Measurements from ENCODE around the gene LRRK1. TPM values are rescaled to one million over a fixed set of nuclear protein-coding genes. Genes with fewer than 3 reads are reported as not detected.

LRRK1 gene
- polyA plus RNA-seq, 1 donor, result 3.0 TPM

- no peak for DNase-seq
Observed at GRCh38 chr15:100909989-100910955, 8.9 kb upstream of the LRRK1 start.

DNA sequence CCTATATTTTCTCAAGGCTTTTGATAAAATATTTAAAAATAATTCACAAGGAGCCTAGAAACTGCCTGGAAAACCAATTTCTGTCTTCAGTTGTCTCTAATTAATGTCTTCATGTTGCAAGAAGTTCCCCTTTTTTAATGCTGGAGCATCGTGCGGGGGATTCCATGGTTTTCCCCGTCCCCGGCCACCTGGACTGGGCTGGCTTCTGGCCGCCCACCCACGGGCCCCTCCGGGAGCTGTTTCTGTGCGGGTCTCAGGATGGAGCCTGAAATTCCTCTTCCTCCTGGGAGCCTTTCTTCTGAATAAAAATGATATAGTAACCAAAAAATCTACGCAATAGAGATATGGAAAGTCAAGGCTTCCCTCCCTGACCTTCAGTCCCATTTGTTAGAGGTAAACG, 8.1 kb upstream of the LRRK1 start:
- no peak for DNase-seq

DNA sequence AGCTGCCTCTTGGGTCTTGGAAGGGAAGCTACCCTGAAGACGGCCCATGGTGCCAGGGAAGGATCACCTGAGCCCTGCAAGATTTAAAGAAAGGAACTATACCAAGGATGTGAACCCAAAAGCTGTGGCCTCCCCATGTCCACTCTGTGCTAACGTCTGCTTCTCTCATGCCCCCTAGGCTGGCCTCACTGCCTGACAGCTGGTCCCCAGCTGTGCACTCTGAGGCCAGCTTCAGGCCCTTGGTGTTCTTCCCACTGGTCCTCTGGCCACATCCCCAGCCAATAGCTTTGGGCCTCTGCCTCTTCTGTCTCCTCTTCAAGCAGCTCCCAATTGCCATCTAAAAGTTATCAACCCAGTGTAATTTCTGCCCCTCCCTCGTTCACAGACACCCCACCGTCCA, 5.2 kb upstream of the LRRK1 start:
- no peak for DNase-seq

DNA sequence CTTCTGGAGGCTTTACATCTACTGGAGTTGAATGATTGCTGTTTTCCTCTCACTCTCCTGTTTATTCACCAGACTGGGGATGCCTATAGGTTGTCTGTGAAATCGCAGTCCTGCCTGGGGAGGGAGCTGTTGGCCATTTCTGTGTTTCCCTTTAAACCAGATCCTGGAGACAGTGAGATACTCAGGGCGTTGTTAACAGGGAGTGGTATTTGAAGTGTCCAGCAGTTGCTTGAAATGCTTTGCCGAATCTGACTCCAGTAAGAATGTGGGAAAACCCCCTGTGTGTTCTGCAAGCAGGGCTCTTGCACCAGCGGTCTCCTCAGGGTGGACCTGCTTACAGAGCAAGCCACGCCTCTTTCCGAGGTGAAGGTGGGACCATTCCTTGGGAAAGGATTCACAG, 4.3 kb upstream of the LRRK1 start:
- DNase-seq, result no peak

DNA sequence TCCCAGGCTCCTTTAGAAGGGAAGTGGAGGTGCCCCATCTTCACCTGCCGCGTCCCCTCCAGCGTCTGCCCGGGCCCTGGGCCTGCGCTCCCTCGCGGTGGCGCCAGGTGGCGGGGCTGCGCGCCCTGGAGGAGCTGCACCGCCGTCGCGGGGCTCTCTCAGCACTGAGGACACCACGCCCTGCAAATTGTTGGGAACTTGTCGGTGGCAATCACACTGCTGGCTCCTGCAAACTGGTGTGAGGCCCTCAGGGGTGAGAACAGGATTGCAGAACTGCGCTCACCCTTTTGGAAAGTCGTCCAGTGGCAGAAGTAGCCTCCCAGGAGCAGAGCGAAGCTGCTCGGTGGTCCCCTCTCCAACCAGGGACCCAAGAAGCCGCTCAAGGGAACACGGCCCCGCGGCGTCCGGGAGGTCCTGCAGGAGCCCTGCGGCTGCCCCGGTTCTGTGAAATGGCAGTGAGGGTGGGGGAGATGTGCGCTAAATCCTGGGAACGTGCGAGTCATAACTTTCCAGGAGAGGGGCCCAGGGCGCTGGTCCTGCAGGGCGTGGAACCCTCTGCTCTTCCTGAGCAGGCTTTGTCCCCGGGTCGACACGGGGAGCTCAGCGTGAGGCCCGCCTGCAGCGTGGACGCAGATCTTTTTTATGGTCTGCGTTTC, 995 bp upstream of the LRRK1 start:
- peak; percentile 61 for DNase-seq

GRCh38 chr15:100919481-100920405, 586 bp downstream of the LRRK1 start:
- DNase-seq, result no peak

- DNase-seq, result no peak
Observed at GRCh38 chr15:100920516-100921135, 1.5 kb downstream of the LRRK1 start.

GRCh38 chr15:100922192-100923040, 3.3 kb downstream of the LRRK1 start:
- DNase-seq, result no peak

DNA sequence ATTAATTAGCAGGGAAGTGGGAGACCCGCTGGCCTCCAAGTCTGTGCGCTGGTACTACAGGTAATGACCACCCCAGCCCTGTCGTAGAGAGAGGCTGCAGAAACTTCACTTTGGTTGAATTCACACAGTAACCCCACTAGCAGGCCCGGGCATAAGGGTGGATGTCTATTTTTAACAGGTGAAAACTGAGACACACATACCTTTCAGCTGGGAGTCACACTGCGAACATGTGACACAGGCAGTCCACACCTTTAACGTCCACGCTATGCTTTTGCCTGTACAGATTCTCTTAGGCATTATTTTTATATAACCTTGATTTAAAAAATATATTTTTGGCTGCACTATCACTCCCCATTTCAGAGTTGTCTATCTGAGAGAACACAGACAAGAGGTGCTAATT, 3.9 kb downstream of the LRRK1 start:
- no peak for DNase-seq

GRCh38 chr15:100923902-100924301, 4.7 kb downstream of the LRRK1 start:
- no peak for DNase-seq

GRCh38 chr15:100924436-100924835, 5.3 kb downstream of the LRRK1 start:
- DNase-seq, result no peak

- no peak for DNase-seq
Observed at GRCh38 chr15:100925480-100925879, 6.3 kb downstream of the LRRK1 start.

DNA sequence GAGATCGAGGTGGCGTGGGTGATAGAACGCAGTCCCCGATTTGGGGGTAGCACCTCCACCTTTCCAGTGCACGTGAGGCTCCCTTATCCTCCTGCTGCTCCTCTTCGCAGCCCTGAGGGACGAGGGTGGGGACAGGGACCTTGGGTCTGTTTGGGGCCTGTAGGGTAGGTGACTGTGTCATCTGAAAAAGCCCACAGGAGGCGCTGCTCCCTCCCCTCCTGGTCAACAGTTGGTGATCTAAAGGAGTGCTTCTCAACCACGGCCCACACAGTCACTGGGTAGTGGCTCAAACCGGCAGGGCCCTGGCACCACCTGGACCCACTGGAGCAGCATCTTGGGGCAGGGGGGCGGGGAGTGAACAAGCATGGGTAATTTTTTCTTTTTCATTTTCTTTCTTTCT, 7.1 kb downstream of the LRRK1 start:
- DNase-seq, result no peak

DNA sequence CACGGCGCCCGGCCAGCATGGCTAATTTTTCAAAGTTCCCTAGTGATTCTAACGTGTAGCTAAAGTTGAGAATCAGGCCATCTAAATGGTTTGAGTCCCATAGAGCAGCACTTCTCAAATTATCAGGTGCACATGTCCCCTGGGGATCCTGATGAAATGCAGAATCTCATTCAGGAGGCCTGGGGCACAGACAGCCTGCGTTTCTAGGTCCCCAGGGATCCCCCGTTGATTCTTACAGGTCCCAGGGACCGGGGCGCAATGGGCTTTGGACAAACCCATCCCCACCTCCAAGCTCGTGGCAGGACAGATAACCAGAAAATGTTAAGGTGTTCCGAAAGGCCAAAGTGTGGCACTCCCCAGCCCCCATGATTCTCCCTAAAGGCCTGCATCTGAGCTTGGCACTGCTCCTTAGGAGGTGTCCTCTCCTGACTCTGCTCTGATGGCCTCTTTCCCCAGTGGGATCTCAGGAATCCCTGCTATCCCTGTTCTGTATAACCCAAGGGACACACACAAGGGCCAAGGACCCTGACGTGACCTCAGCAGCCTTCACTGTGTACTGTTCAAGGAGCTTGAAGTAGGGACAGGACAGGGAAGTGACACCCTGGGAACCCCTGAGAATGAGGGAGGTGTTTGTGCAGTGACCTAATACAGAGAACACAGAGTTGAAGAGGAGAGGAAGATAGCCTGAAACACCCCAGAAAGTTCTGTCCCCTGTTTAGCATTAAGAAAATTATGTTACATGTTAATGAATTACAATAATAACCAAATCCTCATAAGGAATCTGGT, 8.0 kb downstream of the LRRK1 start:
- no peak for DNase-seq

DNA sequence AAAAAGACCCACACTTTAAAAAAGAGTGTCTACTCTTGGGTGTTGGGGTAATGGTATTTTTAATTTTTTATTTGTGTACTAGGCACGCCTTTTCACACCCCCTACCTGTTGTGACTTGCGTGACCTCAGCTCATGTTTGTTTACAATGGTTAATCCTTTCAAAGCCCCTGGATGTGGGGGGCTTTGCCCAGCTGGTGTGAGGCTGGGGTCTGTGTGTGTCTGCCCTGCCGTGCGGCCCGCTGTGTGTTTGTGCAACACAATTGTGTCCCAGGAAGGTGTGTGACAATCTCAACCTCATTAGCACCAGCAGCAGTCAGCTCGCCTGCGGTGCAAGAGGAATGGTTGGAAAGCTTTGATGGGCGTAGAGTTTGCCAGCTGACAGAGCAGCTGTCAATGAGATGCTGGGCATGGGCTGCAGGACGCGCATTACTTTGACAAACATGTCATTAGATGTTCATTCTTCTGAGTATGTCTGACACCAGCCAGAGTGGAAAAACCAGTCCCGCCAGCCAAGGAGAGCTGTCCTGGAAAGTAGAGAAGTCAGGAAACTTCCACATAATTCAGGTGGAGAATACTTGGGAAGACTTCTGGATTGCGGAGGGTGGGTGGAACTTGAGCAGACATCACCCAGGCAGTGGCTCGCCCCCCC, 9.6 kb downstream of the LRRK1 start:
- no peak for DNase-seq

GRCh38 chr15:100929641-100930042, 10.5 kb downstream of the LRRK1 start:
- no peak for DNase-seq

DNA sequence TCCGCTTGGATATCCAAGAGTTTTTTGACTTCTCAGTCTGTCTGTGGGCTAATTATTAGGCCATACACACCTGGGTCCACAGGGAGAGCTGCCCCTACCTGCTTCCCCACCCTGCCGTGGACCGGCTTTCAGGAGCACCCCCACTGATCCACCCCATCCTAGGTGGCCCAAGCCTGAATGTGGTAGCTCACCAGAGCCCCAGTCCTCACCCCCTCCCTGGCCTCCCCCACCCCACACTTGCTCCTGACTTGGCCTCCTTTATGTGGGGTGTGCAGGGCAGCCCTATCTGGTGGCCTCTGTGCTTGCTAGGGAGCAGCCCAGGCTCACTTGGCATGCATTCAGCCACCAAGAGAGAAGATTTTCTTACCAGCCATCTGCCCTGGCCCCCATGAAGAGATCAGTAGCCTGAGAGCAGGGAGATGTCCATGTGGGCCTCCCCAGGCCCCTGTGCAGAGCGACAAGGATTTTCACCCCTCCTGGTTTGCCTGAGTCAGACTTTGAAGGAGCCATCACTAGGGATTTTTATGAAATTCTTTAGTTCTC, 11.2 kb downstream of the LRRK1 start:
- DNase-seq, result no peak

- DNase-seq, result no peak
Observed at GRCh38 chr15:100931143-100931890, 12.2 kb downstream of the LRRK1 start.
